ENCODE results near the gene RAMP1. TPM values are rescaled to one million over a fixed set of nuclear protein-coding genes. Genes with fewer than 3 reads are reported as not detected.

The RAMP1 gene
- total and polyA plus RNA-seq, 8 donors, result 53.3 to 87.6 (median 61.7) TPM

DNA sequence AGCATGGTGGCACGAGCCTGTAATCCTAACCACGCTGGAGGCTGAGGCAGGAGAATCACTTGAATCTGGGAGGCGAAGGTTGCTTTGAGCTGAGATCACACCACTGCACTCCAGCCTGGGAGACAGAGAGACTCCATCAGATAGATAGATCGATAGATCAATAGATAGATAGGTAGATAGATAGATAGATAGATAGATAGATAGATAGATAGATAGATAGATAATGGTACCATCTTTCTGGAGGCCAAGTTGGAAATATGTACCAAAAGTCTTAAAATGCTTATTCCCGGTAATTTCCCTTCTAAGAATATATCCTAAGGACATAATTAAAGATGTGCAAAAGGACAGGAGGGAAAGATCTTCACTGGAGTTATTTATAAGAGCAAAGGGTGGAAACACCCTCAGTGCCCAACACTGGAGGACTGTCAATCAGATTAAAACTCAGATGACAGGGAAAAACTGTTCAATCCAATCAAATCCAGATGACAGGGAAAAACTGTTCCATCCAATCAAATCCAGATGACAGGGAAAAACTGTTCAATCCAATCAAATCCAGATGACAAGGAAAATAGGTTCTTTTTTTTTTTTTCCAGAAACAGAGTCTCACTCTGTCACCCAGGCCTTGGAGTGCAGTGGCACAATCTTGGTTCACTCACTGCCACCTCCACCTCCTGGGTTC lies 58.4 kb downstream of the RAMP1 start:
- intact Hi-C loops (cut with DNase I), result no loop called here
- H3K27me3 ChIP-seq, result no peaks in the 10 kb centered on the region
- no peaks in the 10 kb centered on the region for H3K9me3 ChIP-seq
- no peaks in the 10 kb centered on the region for H3K36me3 ChIP-seq
- H3K4me3 ChIP-seq, result no peak overlapping the region
- H3K27ac ChIP-seq, result no peak overlapping the region
- TF ChIP-seq, protein P1, sequence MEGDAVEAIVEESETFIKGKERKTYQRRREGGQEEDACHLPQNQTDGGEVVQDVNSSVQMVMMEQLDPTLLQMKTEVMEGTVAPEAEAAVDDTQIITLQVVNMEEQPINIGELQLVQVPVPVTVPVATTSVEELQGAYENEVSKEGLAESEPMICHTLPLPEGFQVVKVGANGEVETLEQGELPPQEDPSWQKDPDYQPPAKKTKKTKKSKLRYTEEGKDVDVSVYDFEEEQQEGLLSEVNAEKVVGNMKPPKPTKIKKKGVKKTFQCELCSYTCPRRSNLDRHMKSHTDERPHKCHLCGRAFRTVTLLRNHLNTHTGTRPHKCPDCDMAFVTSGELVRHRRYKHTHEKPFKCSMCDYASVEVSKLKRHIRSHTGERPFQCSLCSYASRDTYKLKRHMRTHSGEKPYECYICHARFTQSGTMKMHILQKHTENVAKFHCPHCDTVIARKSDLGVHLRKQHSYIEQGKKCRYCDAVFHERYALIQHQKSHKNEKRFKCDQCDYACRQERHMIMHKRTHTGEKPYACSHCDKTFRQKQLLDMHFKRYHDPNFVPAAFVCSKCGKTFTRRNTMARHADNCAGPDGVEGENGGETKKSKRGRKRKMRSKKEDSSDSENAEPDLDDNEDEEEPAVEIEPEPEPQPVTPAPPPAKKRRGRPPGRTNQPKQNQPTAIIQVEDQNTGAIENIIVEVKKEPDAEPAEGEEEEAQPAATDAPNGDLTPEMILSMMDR (IDR thresholded peaks at IDR 0.05), result no peak
- FAIRE-seq (no peak), DNase-seq (no peak), ATAC-seq (no peak)
- 89 to 94% methylated on average over 5 of the region's 5 CpGs for whole genome bisulfite sequencing, 2 donors
- peaks cover 0 to 4% (median 0%) of the 10 kb centered on the region in 3 donors for H3K4me1 ChIP-seq

DNA sequence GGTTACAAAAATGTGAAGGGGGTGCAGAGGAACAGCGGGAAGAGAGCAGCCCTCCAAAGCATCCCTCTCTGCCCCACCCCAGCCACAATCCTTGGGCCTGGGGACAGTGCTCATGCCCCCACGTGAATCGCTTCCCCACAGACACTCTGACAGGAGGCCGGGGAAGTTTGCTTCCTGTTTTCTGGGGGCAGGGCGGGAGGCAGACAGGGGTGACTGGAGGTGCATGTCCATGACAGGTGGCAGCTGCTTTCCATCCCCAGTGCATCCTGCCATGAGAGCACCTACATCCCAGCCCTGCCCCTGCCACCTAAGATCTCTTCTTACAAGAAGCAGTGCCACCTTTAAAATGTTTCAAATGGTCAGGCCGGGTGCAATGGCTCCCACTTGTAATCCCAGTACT lies 60.2 kb downstream of the RAMP1 start:
- DNase-seq, result peak in 2 of 6 donors; percentile 40 to 41
- Histone ChIP-seq H3K27ac (no peak overlapping the region), H3K27me3 (no peaks in the 10 kb centered on the region), H3K4me3 (no peak overlapping the region), H3K4me1 (peaks cover 0 to 4% (median 0%) of the 10 kb centered on the region in 3 donors), H3K36me3 (no peaks in the 10 kb centered on the region), H3K9me3 (no peaks in the 10 kb centered on the region)
- TF ChIP-seq, protein P1 (IDR thresholded peaks at IDR 0.05), result no peak
- ATAC-seq, result no peak
- WGBS, 2 donors, result 77 to 85% methylated on average over 6 of the region's 6 CpGs
- no peak for FAIRE-seq
- intact Hi-C loops (cut with DNase I), result no loop called here

DNA sequence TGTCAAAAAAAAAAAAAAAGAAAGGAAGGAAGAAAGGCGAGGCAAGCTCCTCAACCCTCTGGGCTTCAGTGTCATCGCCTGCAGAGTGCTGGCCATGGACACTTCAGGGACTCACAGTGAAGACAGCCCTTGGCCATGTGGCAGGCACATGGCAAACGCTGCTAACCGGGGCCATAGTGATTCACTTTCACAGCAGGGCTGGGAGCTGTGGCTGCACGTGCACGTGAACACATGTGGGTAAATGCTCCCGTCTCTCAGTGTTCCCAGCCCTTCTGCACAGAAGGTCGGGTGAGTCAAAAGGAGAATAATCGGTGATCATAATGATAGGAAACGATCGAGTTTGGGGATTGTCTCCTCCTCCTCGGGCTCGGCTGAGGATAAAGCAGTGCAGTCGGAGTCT lies 61.2 kb downstream of the RAMP1 start:
- no peaks in the 10 kb centered on the region for H3K27me3 ChIP-seq
- no peaks in the 10 kb centered on the region for H3K9me3 ChIP-seq
- WGBS, 2 donors, result 91% methylated on average over 14 of the region's 14 CpGs
- FAIRE-seq (no peak), DNase-seq (peak in 1 of 6 donors; percentile 53), ATAC-seq (no peak)
- H3K4me3 ChIP-seq, result no peak overlapping the region
- H3K36me3 ChIP-seq, result no peaks in the 10 kb centered on the region
- TF ChIP-seq, protein P1 (IDR thresholded peaks at IDR 0.05), result no peak
- intact Hi-C loops (cut with DNase I), result no loop called here
- H3K27ac ChIP-seq, result no peak overlapping the region
- H3K4me1 ChIP-seq, result peaks cover 0 to 4% (median 0%) of the 10 kb centered on the region in 3 donors

DNA sequence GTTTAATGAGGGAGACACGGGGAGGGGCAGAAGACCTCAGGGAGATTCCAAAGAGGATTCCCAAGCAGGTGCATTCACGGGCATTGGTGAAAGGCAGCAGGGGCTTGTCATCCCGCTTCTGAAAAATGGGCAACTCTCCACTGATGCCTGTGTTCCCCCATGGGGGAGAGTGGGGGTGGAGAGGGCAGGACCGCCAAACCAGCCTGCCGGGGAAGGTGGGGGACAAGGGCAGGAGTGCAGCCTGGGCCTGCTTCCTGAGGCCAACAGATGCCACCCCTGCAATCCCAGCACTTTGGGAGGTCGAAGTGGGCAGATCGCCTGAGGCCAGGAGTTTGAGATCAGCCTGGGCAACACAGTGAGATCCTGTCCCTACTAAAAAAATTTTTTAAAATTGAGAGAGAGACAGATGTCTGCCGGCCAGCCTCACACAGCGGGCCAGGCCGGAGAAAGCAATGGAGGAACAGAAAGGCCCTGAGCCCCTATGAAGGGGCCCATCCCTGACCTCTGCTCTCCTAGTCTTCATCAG lies 62.6 kb downstream of the RAMP1 start:
- H3K9me3 ChIP-seq, result no peaks in the 10 kb centered on the region
- H3K36me3 ChIP-seq, result no peaks in the 10 kb centered on the region
- intact Hi-C loops (cut with DNase I), result no loop called here
- H3K4me3 ChIP-seq, result no peak overlapping the region
- FAIRE-seq (no peak), DNase-seq (peak in 1 of 6 donors; percentile 48), ATAC-seq (no peak)
- TF ChIP-seq, protein P1 (IDR thresholded peaks at IDR 0.05), result no peak
- WGBS, 2 donors, result 92 to 95% methylated on average over 10 of the region's 10 CpGs
- H3K27me3 ChIP-seq, result no peaks in the 10 kb centered on the region
- H3K27ac ChIP-seq, result no peak overlapping the region
- H3K4me1 ChIP-seq, result peaks cover 0 to 4% (median 0%) of the 10 kb centered on the region in 3 donors

Data from pancreas (tissue), 10 donors.